DND-41 (cell line): ENCODE data around the gene PARM1.

Source experiments
- EZH2 ChIP-seq: IDR thresholded peaks from 3 replicates; pipeline ENCODE4 v1.6.1; 2012; ENCODE audit warnings: borderline replicate concordance, low read depth, mild to moderate bottlenecking, moderate library complexity, low read length, inconsistent platforms; ENCODE audit not compliant: severe bottlenecking
- TF ChIP-seq, protein P1 (sequence below): IDR thresholded peaks from 2 replicates; pipeline ENCODE4 v1.5.1; 2012; ENCODE audit warnings: borderline replicate concordance, low read length, moderate library complexity, mild to moderate bottlenecking; ENCODE audit not compliant: poor library complexity, severe bottlenecking; ENCODE audit errors: extremely low read depth

DNA sequence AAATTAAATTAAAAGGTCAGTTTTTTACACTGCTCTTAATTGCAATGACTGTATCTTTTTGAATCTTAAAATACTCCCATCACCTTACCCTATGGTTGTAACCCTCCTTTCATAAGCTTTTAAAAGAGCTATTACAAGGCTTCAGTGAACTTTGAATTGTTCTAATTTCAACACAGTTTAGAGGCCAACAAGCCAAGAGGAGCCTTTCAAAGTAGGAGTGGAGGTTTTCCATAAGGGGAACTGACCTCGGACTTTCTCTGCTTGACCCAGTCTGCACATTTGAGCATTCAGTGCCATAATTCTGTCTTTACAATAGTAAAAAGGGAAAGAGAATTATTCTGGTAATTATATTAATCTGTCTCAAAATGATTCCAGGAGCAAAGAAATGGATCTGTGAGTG is 98.9 kb downstream of the PARM1 start:
- TF ChIP-seq, protein P1, sequence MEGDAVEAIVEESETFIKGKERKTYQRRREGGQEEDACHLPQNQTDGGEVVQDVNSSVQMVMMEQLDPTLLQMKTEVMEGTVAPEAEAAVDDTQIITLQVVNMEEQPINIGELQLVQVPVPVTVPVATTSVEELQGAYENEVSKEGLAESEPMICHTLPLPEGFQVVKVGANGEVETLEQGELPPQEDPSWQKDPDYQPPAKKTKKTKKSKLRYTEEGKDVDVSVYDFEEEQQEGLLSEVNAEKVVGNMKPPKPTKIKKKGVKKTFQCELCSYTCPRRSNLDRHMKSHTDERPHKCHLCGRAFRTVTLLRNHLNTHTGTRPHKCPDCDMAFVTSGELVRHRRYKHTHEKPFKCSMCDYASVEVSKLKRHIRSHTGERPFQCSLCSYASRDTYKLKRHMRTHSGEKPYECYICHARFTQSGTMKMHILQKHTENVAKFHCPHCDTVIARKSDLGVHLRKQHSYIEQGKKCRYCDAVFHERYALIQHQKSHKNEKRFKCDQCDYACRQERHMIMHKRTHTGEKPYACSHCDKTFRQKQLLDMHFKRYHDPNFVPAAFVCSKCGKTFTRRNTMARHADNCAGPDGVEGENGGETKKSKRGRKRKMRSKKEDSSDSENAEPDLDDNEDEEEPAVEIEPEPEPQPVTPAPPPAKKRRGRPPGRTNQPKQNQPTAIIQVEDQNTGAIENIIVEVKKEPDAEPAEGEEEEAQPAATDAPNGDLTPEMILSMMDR: no peak
- no peak for TF ChIP-seq EZH2
